ENCODE results near the gene NPIPB12. TPM values are rescaled to one million over a fixed set of nuclear protein-coding genes. Genes with fewer than 3 reads are reported as not detected.
"Not testable (repeated sequence)": the region's sequence is repeated elsewhere in the genome, so short reads cannot be mapped to it uniquely, and the experiment has no call there.

The NPIPB12 gene
- total RNA-seq, 1 experiment from 2014 or later = 41.0 TPM

DNA sequence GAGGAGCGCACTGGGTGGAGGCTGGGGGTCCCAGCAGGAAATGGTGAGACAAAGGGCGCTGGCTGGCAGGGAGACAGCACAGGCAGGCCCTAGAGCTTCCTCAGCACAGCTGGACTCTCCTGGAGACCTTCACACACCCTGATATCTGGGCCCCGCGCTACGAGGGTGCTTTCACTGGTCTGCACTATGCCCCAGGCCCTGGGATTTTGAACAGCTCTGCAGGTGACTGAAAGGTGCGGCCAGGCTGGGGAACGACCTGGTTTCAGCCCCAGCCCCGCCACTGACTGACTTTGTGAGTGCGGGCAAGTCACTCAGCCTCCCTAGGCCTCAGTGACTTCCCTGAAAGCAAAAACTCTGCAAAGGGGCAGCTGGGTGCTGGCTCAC lies 45.6 kb downstream of the NPIPB12 start:
- H3K9ac ChIP-seq (ENCODE audit: low read length); BruUV-seq (replicated peaks); H3K9me3 ChIP-seq (ENCODE audit: control insufficient read depth in 1 of 2, insufficient read depth in 1 of 2, low read depth in 1 of 2, low read length in 2 of 2); DNase-seq (ENCODE audit: low read depth, low spot score); H3K4me3 ChIP-seq (replicated peaks in 1 of 2; ENCODE audit: low read depth in 1 of 2, low read length in 2 of 2); H3K27ac ChIP-seq (ENCODE audit: low read depth, low read length); H3K9me2 ChIP-seq (ENCODE audit: insufficient read depth); H3K4me1 ChIP-seq (ENCODE audit: control insufficient read depth in 1 of 2, insufficient read depth in 2 of 2, low read length in 2 of 2); POLR2A ChIA-PET; H3K27me3 ChIP-seq (ENCODE audit: insufficient read depth, low read length); H3K79me2 ChIP-seq (ENCODE audit: insufficient read depth, low read length); intact Hi-C loops (cut with micrococcal nuclease); H4K20me1 ChIP-seq (ENCODE audit: insufficient read depth); H3K36me3 ChIP-seq (ENCODE audit: control insufficient read depth in 1 of 2, insufficient read depth in 2 of 2, low read length in 2 of 2); RAD21 ChIA-PET (ENCODE audit: low non-redundant PET in 1 of 2, low total read pairs in 2 of 2, uncharacterized antibody in 2 of 2, unreplicated experiment in 2 of 2); H2AFZ ChIP-seq (ENCODE audit: low read depth, low read length, poor library complexity, severe bottlenecking); CTCF ChIA-PET; H3K4me2 ChIP-seq (ENCODE audit: low read length): not testable (repeated sequence)
- peak; percentile 3; the same call in 1 of the 2 replicates for ATAC-seq

DNA sequence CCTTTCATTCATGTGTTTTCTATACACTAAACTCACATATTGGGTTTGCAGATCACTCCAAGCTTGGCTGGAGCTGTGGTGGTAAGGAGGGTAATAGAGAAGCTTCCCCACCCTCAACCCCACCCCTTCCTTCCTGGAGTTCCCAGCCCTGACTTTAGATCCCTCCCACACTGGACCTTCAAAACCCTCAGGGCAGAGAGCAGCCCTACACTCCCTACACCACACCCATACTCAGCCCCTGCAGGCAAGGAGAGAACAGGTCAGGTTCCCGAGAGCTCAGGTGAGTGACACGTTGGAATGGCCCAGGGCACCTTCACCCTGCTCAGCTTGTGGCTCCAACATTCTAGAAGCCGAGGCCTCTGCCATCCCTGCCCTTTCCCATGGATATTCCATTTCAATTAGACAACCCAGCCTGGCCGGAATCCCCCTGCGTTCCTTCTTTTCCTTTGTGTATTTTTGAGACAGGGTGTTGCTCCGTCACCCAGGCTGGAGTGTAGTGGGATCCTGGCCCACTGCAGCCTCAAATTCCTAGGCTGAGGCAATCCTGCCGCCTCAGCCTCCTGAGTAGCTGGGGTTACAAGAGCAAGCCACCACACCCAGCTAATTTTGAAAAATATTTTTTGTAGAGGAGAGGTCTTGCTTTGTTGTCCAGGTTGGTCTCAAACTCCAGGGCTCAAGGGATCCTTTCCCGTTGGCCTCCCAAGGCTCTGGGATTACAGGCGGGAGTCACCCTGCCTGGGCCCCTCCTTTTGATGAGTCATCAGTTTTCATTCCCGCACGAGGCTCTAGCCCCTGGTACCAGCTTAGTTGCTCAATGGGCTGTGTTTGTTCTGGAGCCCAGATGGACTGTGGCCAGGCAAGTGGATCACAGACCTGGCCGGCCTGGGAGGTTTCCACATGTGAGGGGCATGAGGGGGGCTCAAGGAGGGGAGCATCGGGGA lies 46.2 kb downstream of the NPIPB12 start, which contains the start of gene SULT1A4:
Gene SULT1A4 (plus strand): TSS at position 208 of the 941 bp plus-strand sequence. CDS start 1,473 bp downstream, outside the sequence.
- intact Hi-C loops (cut with micrococcal nuclease); BruUV-seq (replicated peaks); H3K79me2 ChIP-seq (ENCODE audit: insufficient read depth, low read length); H3K4me2 ChIP-seq (ENCODE audit: low read length); H3K4me1 ChIP-seq (ENCODE audit: control insufficient read depth in 1 of 2, insufficient read depth in 2 of 2, low read length in 2 of 2); H3K9me2 ChIP-seq (ENCODE audit: insufficient read depth); H3K27me3 ChIP-seq (ENCODE audit: insufficient read depth, low read length); H3K4me3 ChIP-seq (replicated peaks in 1 of 2; ENCODE audit: low read depth in 1 of 2, low read length in 2 of 2); DNase-seq (ENCODE audit: low read depth, low spot score); CTCF ChIA-PET; RAD21 ChIA-PET (ENCODE audit: low non-redundant PET in 1 of 2, low total read pairs in 2 of 2, uncharacterized antibody in 2 of 2, unreplicated experiment in 2 of 2); H4K20me1 ChIP-seq (ENCODE audit: insufficient read depth); H3K9ac ChIP-seq (ENCODE audit: low read length); POLR2A ChIA-PET; H3K36me3 ChIP-seq (ENCODE audit: control insufficient read depth in 1 of 2, insufficient read depth in 2 of 2, low read length in 2 of 2); H3K9me3 ChIP-seq (ENCODE audit: control insufficient read depth in 1 of 2, insufficient read depth in 1 of 2, low read depth in 1 of 2, low read length in 2 of 2); H3K27ac ChIP-seq (ENCODE audit: low read depth, low read length); H2AFZ ChIP-seq (ENCODE audit: low read depth, low read length, poor library complexity, severe bottlenecking): not testable (repeated sequence)
- peak; percentile 74 for ATAC-seq

- POLR2A ChIA-PET; BruUV-seq (replicated peaks); H3K36me3 ChIP-seq (ENCODE audit: control insufficient read depth in 1 of 2, insufficient read depth in 2 of 2, low read length in 2 of 2); H3K4me3 ChIP-seq (replicated peaks in 1 of 2; ENCODE audit: low read depth in 1 of 2, low read length in 2 of 2); H3K27ac ChIP-seq (ENCODE audit: low read depth, low read length); H3K79me2 ChIP-seq (ENCODE audit: insufficient read depth, low read length); H2AFZ ChIP-seq (ENCODE audit: low read depth, low read length, poor library complexity, severe bottlenecking); H4K20me1 ChIP-seq (ENCODE audit: insufficient read depth); intact Hi-C loops (cut with micrococcal nuclease); DNase-seq (ENCODE audit: low read depth, low spot score); ATAC-seq; H3K9ac ChIP-seq (ENCODE audit: low read length); H3K27me3 ChIP-seq (ENCODE audit: insufficient read depth, low read length); H3K4me2 ChIP-seq (ENCODE audit: low read length); CTCF ChIA-PET; H3K9me2 ChIP-seq (ENCODE audit: insufficient read depth); RAD21 ChIA-PET (ENCODE audit: low non-redundant PET in 1 of 2, low total read pairs in 2 of 2, uncharacterized antibody in 2 of 2, unreplicated experiment in 2 of 2); H3K4me1 ChIP-seq (ENCODE audit: control insufficient read depth in 1 of 2, insufficient read depth in 2 of 2, low read length in 2 of 2); H3K9me3 ChIP-seq (ENCODE audit: control insufficient read depth in 1 of 2, insufficient read depth in 1 of 2, low read depth in 1 of 2, low read length in 2 of 2): not testable (repeated sequence)
Measured at GRCh38 chr16:29457660-29458059, 48.5 kb downstream of the NPIPB12 start.

- intact Hi-C loops (cut with micrococcal nuclease); H2AFZ ChIP-seq (ENCODE audit: low read depth, low read length, poor library complexity, severe bottlenecking); H3K36me3 ChIP-seq (ENCODE audit: control insufficient read depth in 1 of 2, insufficient read depth in 2 of 2, low read length in 2 of 2); CTCF ChIA-PET; H3K9me2 ChIP-seq (ENCODE audit: insufficient read depth); H3K9ac ChIP-seq (ENCODE audit: low read length); H3K4me3 ChIP-seq (replicated peaks in 1 of 2; ENCODE audit: low read depth in 1 of 2, low read length in 2 of 2); H3K27me3 ChIP-seq (ENCODE audit: insufficient read depth, low read length); H3K27ac ChIP-seq (ENCODE audit: low read depth, low read length); H3K79me2 ChIP-seq (ENCODE audit: insufficient read depth, low read length); H4K20me1 ChIP-seq (ENCODE audit: insufficient read depth); DNase-seq (ENCODE audit: low read depth, low spot score); POLR2A ChIA-PET; RAD21 ChIA-PET (ENCODE audit: low non-redundant PET in 1 of 2, low total read pairs in 2 of 2, uncharacterized antibody in 2 of 2, unreplicated experiment in 2 of 2); H3K4me2 ChIP-seq (ENCODE audit: low read length); H3K9me3 ChIP-seq (ENCODE audit: control insufficient read depth in 1 of 2, insufficient read depth in 1 of 2, low read depth in 1 of 2, low read length in 2 of 2); H3K4me1 ChIP-seq (ENCODE audit: control insufficient read depth in 1 of 2, insufficient read depth in 2 of 2, low read length in 2 of 2); BruUV-seq (replicated peaks): not testable (repeated sequence)
- peak; percentile 79 for ATAC-seq
Measured at GRCh38 chr16:29454828-29455227, 51.4 kb downstream of the NPIPB12 start.

Data from HCT116 (cell line).